ENCODE measurements around the gene BLOC1S6. TPM values are rescaled to one million over a fixed set of nuclear protein-coding genes. Genes with fewer than 3 reads are reported as not detected.
A peak's percentile ranks its signal among the peaks of the same experiment; 100 is the strongest.

Gene BLOC1S6
- total and polyA plus RNA-seq, 9 of the 15 experiments (the other 6 are each of a cell fraction or from before 2014, with no cell fraction given) = 18.2 to 72.4 (median 38.4) TPM

DNA sequence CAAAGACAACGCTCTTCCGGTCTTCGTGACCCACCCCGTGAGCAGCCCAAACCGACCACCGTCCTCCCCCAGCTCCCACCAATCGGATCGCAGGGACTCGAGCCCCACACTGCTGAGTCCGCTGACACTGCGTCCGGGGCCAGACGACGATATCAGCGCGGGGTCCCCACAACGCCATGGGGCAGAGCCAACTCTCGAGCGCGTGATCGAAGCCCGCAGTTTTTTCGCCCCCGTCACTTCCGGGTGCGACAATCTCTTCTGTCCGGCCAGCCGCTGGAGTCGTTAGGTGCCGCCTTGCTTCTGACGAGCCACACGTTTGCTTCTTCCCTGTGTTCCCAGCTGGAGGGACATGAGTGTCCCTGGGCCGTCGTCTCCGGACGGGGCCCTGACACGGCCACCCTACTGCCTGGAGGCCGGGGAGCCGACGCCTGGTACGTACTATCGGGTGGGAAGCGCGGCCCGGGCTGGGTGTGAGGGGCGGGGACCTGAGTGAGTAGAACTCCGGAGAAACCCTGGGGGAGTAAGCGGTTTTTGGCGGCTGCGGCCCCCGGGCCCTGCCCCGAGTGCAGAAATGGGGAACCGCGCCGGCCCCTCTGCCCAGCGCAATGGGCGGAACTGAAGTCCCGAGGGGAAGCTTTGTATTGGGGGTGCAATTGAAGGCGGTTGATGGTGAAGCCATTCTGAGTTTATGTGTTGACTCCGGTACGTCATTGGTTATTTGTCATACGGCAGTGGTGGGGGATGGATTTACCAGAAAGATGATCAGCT, at the start of gene BLOC1S6 (continued):
- TF ChIP-seq, protein P1, sequence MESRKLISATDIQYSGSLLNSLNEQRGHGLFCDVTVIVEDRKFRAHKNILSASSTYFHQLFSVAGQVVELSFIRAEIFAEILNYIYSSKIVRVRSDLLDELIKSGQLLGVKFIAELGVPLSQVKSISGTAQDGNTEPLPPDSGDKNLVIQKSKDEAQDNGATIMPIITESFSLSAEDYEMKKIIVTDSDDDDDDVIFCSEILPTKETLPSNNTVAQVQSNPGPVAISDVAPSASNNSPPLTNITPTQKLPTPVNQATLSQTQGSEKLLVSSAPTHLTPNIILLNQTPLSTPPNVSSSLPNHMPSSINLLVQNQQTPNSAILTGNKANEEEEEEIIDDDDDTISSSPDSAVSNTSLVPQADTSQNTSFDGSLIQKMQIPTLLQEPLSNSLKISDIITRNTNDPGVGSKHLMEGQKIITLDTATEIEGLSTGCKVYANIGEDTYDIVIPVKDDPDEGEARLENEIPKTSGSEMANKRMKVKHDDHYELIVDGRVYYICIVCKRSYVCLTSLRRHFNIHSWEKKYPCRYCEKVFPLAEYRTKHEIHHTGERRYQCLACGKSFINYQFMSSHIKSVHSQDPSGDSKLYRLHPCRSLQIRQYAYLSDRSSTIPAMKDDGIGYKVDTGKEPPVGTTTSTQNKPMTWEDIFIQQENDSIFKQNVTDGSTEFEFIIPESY (CRISPR knock-in tag; IDR thresholded peaks at IDR 0.05) = peak; percentile 59; the same call in 1 of the 2 replicates
- no peak for TF ChIP-seq HMBOX1 (IDR thresholded peaks at IDR 0.05)
- no peak for TF ChIP-seq SETDB1 (IDR thresholded peaks at IDR 0.05; ENCODE audit: low read length)
- TF ChIP-seq MAFK (IDR thresholded peaks at IDR 0.05; ENCODE audit: low read length) = peak; percentile 36; the same call in 1 of the 2 replicates
- TF ChIP-seq FOS (IDR thresholded peaks at IDR 0.05; ENCODE audit: extremely low read depth, insufficient read length) = no peak
- peak; percentile 97 for TF ChIP-seq MITF (IDR thresholded peaks at IDR 0.05)
- TF ChIP-seq STAT5A (IDR thresholded peaks at IDR 0.05; ENCODE audit: borderline replicate concordance, low read length) = no peak; the same call in 1 of the 2 replicates
- no peak for TF ChIP-seq ZNF274 (IDR thresholded peaks at IDR 0.05; ENCODE audit: borderline replicate concordance, low read depth, low read length)
- no peak for TF ChIP-seq RFX5 (IDR thresholded peaks at IDR 0.05; ENCODE audit: low read depth, low read length)
- TF ChIP-seq, protein P2, sequence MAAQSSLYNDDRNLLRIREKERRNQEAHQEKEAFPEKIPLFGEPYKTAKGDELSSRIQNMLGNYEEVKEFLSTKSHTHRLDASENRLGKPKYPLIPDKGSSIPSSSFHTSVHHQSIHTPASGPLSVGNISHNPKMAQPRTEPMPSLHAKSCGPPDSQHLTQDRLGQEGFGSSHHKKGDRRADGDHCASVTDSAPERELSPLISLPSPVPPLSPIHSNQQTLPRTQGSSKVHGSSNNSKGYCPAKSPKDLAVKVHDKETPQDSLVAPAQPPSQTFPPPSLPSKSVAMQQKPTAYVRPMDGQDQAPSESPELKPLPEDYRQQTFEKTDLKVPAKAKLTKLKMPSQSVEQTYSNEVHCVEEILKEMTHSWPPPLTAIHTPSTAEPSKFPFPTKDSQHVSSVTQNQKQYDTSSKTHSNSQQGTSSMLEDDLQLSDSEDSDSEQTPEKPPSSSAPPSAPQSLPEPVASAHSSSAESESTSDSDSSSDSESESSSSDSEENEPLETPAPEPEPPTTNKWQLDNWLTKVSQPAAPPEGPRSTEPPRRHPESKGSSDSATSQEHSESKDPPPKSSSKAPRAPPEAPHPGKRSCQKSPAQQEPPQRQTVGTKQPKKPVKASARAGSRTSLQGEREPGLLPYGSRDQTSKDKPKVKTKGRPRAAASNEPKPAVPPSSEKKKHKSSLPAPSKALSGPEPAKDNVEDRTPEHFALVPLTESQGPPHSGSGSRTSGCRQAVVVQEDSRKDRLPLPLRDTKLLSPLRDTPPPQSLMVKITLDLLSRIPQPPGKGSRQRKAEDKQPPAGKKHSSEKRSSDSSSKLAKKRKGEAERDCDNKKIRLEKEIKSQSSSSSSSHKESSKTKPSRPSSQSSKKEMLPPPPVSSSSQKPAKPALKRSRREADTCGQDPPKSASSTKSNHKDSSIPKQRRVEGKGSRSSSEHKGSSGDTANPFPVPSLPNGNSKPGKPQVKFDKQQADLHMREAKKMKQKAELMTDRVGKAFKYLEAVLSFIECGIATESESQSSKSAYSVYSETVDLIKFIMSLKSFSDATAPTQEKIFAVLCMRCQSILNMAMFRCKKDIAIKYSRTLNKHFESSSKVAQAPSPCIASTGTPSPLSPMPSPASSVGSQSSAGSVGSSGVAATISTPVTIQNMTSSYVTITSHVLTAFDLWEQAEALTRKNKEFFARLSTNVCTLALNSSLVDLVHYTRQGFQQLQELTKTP (IDR thresholded peaks at IDR 0.05; ENCODE audit: low read depth in 1 of 2, partially characterized antibody in 2 of 2) = peak in 1 of 2 experiments; percentile 84
- TF ChIP-seq ZNF124 (CRISPR knock-in tag; IDR thresholded peaks at IDR 0.05) = no peak
- peak; percentile 71; the same call in 1 of the 2 replicates for TF ChIP-seq MXI1 (IDR thresholded peaks at IDR 0.05; ENCODE audit: low read depth, low read length)
- no peak for TF ChIP-seq RHOXF2B (CRISPR knock-in tag; conservative IDR thresholded peaks at IDR 0.05)
- TF ChIP-seq, protein P3, sequence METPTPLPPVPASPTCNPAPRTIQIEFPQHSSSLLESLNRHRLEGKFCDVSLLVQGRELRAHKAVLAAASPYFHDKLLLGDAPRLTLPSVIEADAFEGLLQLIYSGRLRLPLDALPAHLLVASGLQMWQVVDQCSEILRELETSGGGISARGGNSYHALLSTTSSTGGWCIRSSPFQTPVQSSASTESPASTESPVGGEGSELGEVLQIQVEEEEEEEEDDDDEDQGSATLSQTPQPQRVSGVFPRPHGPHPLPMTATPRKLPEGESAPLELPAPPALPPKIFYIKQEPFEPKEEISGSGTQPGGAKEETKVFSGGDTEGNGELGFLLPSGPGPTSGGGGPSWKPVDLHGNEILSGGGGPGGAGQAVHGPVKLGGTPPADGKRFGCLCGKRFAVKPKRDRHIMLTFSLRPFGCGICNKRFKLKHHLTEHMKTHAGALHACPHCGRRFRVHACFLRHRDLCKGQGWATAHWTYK (CRISPR knock-in tag; IDR thresholded peaks at IDR 0.05) = peak; percentile 20; the same call in 1 of the 2 replicates
- TF ChIP-seq NR4A1 (CRISPR knock-in tag; IDR thresholded peaks at IDR 0.05) = no peak
- peak; percentile 55; the same call in 1 of the 2 replicates for TF ChIP-seq NR4A1 (tag; IDR thresholded peaks at IDR 0.05)
- TF ChIP-seq PPARD (CRISPR knock-in tag; IDR thresholded peaks at IDR 0.05) = no peak
- TF ChIP-seq KAT8 (IDR thresholded peaks at IDR 0.05; ENCODE audit: low read depth) = no peak

Measured in K562 (cell line).